Measurements from ENCODE around the gene FABP3. TPM values are rescaled to one million over a fixed set of nuclear protein-coding genes. Genes with fewer than 3 reads are reported as not detected.

The FABP3 gene
- total RNA-seq, 4 donors from 2014 or later: 17.8 to 43.2 (median 18.8) TPM; not detected in 1

DNA sequence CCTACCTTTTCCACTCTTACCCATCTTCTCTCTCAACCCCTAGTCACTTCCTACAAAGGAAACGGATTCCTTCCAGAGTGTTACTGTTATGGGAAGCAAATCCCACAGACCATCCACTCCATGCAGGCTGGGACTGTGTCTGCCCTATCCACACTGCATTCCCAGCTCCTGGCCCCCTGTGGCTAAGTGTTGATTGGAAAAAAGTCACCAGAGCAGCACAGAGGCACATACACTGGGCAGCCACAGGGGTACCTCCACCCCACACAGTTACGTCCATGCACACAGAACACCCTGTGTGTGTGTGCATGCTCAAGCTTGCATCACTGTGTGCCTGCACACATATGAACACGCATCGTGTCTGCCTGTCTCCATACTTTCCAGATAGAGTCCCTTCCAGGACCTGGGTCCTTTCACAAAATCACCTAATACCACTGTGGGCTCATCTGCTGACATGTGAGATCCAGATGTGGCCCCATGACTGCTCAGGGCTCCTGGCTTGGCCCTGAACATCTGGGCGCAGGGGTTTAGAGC is 36.0 kb upstream of the FABP3 start:
- TF ChIP-seq, protein P1, sequence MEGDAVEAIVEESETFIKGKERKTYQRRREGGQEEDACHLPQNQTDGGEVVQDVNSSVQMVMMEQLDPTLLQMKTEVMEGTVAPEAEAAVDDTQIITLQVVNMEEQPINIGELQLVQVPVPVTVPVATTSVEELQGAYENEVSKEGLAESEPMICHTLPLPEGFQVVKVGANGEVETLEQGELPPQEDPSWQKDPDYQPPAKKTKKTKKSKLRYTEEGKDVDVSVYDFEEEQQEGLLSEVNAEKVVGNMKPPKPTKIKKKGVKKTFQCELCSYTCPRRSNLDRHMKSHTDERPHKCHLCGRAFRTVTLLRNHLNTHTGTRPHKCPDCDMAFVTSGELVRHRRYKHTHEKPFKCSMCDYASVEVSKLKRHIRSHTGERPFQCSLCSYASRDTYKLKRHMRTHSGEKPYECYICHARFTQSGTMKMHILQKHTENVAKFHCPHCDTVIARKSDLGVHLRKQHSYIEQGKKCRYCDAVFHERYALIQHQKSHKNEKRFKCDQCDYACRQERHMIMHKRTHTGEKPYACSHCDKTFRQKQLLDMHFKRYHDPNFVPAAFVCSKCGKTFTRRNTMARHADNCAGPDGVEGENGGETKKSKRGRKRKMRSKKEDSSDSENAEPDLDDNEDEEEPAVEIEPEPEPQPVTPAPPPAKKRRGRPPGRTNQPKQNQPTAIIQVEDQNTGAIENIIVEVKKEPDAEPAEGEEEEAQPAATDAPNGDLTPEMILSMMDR (IDR thresholded peaks at IDR 0.05; ENCODE audit: low read depth): no peak

DNA sequence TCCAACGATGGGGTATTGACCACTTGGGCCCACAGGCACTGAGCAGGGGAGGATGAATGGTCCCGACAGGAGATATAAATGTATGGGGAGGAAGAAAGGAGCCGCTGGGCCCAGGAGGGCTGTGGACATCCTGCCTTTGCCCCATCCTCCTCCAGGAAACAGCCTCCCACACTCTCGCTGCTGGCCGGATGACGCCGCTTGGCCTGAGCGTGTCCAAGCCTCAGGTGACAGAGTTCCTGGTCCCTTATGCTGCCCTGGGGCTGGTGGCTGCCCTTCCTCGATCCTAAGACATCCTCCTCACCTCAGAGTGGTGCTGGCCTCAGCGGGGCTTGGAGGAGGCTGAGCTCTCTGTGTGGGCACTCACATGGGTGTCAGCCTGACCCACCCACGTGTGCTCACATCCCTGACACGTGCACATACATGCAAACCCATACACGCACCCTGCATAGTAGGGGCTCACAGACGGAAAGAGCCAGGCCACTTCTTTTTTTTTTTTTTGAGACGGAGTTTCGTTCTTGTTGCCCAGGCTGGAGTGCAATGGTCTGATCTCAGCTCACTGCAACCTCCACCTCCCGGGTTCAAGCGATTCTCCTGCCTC is 34.3 kb upstream of the FABP3 start:
- TF ChIP-seq, protein P1 (IDR thresholded peaks at IDR 0.05; ENCODE audit: low read depth): no peak

DNA sequence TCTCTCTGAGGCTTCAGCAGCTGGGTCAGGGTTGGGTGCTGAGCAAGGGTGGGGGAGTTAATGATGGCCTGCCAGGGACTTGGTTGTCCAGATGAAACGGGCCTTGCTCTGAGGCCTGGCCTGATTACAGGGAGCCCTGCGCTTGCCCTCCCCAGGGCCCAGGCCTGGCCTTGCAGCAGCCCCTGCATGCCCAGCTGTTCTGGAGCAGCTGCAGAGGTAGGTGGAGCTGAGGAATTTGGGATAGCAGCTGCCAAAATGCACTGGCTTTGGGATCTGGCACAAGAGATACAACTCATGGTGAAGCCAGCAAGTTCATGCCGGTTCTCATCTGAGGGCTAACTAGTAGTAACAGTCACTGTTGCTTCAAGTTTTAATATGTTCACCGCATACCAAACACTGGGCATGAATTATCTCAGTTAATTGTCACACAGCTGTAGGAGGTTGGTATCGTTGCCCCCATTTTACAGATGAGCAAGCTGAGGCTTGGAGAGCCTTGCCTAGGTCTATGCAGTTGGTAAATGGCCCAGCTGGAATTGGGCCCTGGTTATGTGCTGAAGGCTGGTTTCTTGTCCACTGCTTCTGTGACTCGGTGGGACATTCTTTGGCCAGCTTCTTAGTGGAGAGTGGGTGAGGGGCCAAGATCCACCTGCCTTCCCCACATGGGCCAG is 32.8 kb upstream of the FABP3 start:
- TF ChIP-seq, protein P1 (IDR thresholded peaks at IDR 0.05; ENCODE audit: low read depth): no peak

DNA sequence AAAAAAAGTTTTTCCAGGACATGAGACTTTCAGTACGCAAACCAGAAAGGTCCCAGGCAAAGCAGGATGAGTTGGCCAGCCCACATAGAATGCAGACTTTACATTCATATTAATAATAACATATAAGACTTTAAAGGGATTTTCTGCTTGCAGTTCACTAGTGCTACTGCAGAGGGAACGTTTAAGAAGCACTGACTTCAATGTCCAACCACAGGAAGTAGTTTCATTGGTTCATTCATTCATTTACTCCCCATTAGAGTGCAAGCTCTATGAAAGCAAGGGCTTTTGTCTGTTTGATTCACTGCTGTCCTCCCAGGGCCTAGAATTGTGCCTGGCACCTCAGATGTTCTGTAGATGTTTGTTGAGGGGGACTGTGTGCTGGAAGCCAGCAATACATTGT is 28.4 kb upstream of the FABP3 start:
- TF ChIP-seq, protein P1 (IDR thresholded peaks at IDR 0.05; ENCODE audit: low read depth): no peak

DNA sequence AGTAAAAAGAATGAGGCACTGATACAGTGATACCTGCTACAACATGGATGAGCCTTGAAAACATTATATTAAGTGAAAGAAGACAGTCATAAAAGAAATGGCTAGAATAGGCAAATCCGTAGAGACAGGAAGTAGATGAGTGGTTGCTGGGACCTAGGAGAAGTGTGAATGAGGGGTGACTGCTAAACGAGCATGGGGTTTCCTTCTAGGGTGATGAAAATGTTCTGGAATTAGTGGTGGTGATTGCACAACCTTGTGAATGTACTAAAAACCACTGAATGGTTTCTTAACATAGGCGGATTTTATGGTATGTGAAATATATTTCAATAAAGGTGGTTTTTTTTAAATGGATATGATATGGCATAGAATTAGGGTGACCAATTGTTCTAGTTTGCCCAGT is 27.5 kb upstream of the FABP3 start:
- TF ChIP-seq, protein P1 (IDR thresholded peaks at IDR 0.05; ENCODE audit: low read depth): no peak

DNA sequence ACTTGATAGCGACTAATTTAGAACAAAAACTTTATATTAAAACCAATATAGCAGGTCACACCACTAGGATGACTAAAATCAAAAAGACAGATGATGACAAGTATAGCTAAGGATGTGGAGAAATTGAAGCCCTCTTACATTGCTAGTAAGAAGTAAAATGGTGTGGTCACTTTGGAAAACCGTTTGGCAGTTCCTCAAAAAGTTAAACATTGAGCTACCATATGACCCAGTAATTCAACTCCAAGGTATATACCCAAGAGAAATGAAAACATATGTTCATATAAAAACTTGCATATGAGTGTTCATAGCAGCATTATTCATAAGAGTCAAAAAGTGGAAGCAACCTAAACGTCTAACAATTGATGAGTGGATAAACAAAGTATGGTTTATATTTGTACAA is 27.1 kb upstream of the FABP3 start:
- TF ChIP-seq, protein P1 (IDR thresholded peaks at IDR 0.05; ENCODE audit: low read depth): no peak

DNA sequence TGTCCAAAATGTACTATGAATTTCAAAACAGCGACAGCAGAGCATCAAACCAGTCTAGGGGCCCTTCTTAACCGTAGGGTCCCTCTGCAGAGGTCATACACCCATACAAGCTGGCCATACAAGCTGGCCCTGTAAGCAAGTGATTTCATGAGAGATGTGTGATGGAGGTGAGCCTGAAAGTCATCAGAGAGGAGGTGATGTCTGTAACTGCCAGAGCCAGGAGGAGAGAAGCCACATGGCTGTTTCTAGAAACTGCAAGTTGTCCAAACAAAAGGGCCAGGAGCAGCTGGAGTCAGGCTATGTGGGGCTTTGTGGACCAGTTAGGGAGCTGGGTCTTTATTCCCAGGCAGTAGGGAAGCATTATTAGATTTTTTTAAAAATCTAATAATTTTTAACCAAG is 25.4 kb upstream of the FABP3 start:
- TF ChIP-seq, protein P1 (IDR thresholded peaks at IDR 0.05; ENCODE audit: low read depth): no peak
